ENCODE data around the gene COBLL1. TPM values are rescaled to one million over a fixed set of nuclear protein-coding genes. Genes with fewer than 3 reads are reported as not detected.

COBLL1 gene
- total RNA-seq, 1 experiment from 2014 or later: 42.1 TPM

DNA sequence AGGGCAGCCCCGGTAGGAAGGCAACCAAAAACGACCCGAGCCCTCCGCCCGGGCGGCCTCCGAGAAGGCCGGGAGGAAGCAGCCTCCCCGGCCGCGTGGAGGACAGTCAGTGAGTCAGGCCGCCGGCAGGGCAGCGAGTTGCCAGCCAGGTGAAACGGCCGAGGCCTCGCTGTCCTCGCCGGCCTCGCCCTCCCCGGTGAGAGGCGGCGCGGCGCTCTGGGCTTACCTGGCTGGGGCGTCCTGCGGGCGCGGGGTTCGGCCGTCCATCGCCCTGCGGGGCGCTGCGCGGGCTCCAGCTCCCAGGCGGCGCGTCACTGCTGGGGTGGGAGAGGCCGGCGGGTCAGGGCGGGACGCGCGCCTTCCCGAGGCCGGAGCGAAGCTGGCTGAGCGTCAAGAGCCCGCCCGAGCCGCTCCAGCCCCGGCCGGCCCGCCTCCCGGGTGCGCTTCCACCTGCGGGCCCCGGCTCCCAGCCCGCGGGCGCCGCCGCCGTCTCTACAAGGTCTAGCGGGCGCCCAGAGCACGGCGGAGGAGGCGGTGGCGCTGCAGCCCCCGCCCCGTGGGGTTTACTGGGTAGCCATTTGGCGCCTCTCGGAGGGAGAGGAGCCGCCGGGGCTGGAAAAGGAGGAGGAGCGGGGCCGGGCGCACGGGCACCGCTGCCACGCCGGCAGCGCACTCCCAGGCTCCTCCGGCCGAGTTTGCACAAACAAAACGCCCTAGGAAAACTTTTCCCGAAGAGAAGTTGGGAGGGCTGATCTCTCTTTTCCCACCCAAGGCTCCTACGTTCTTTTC lies 499 bp downstream of the COBLL1 start:
- peaks cover 27% of the 10 kb centered on the region for H3K4me1 ChIP-seq
- POLR2A ChIA-PET: interaction anchor here (0.6 to 1.9 kb wide), 6 partner anchors 10 to 73 kb away, joined by 3 to 14 read pairs (median 4); no protein-coding TSS in a partner anchor
- Mint-ChIP-seq H3K9me3 (ENCODE audit: unreplicated experiment) (no peaks in the 10 kb centered on the region), H3K36me3 (ENCODE audit: insufficient read depth, unreplicated experiment) (peaks cover 6% of the 10 kb centered on the region), H3K4me3 (ENCODE audit: unreplicated experiment) (peak overlapping the region; percentile 95), H3K27me3 (ENCODE audit: insufficient read depth, unreplicated experiment) (no peaks in the 10 kb centered on the region), H3K27ac (ENCODE audit: unreplicated experiment) (peak overlapping the region; percentile 92), H3K4me1 (ENCODE audit: low read depth, unreplicated experiment) (peaks cover 14% of the 10 kb centered on the region)
- H3K9me3 ChIP-seq: no peaks in the 10 kb centered on the region
- peak; percentile 87 to 92 for DNase-seq
- intact Hi-C loops (cut with micrococcal nuclease; ENCODE audit: unreplicated experiment): loop anchor here (1.0 to 5.0 kb wide), 5 partner anchors 30 to 130 kb away; no protein-coding TSS in a partner anchor
- CTCF ChIA-PET: interaction anchor here (0.6 to 2.3 kb wide), 14 partner anchors 11 to 220 kb away, joined by 3 to 20 read pairs (median 5); partner anchors contain the start of gene GRB14
- peak overlapping the region; percentile 86 for H3K4me3 ChIP-seq (ENCODE audit: low read depth, low read length)
- TF ChIP-seq, protein P1, sequence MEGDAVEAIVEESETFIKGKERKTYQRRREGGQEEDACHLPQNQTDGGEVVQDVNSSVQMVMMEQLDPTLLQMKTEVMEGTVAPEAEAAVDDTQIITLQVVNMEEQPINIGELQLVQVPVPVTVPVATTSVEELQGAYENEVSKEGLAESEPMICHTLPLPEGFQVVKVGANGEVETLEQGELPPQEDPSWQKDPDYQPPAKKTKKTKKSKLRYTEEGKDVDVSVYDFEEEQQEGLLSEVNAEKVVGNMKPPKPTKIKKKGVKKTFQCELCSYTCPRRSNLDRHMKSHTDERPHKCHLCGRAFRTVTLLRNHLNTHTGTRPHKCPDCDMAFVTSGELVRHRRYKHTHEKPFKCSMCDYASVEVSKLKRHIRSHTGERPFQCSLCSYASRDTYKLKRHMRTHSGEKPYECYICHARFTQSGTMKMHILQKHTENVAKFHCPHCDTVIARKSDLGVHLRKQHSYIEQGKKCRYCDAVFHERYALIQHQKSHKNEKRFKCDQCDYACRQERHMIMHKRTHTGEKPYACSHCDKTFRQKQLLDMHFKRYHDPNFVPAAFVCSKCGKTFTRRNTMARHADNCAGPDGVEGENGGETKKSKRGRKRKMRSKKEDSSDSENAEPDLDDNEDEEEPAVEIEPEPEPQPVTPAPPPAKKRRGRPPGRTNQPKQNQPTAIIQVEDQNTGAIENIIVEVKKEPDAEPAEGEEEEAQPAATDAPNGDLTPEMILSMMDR (IDR thresholded peaks at IDR 0.05; ENCODE audit: insufficient read depth in 1 of 2, low read depth in 1 of 2, low read length in 1 of 2, severe bottlenecking in 1 of 2, unreplicated experiment in 1 of 2): peak; percentile 20 to 23
- no peaks in the 10 kb centered on the region for H3K27me3 ChIP-seq (replicated peaks; ENCODE audit: control insufficient read depth, insufficient read depth, low read length)
- BruUV-seq (replicated peaks): no TSS peak
- peaks cover 2% of the 10 kb centered on the region; the same call in 1 of the 2 replicates for H3K36me3 ChIP-seq (ENCODE audit: control insufficient read depth, insufficient read depth, low read length)

DNA sequence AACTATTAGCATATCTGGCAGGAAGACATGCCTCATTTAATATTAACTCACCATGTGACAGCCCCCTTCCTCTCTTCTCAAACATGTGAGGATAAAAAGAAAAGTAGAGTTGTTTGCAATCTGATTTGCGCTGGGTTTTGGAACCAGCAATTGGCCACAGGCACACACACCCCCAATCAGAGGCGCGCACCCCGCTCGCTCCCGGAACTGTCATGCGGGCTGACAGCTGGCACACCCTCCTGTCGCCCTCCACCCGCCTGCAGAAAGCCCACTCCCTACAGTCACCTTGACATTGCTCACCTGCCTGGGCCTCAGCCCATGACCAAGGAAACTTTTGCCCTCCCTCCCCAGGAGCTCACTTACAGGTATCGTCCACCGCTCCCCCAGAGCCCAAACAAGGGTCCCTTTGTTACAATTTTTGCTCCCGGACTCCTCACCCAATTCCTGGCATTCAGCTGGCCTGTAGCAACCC lies 1.1 kb downstream of the COBLL1 start:
- H3K9me3 Mint-ChIP-seq (ENCODE audit: unreplicated experiment): no peaks in the 10 kb centered on the region
- peaks cover 2% of the 10 kb centered on the region; the same call in 1 of the 2 replicates for H3K36me3 ChIP-seq (ENCODE audit: control insufficient read depth, insufficient read depth, low read length)
- H3K4me3 Mint-ChIP-seq (ENCODE audit: unreplicated experiment): peak overlapping the region; percentile 95
- POLR2A ChIA-PET: interaction anchor here (1.1 to 1.9 kb wide), 2 partner anchors 70 to 73 kb away, joined by 4 to 14 read pairs; no protein-coding TSS in a partner anchor
- H3K4me3 ChIP-seq (ENCODE audit: low read depth, low read length): peak overlapping the region; percentile 86
- H3K9me3 ChIP-seq: no peaks in the 10 kb centered on the region
- no peaks in the 10 kb centered on the region for H3K27me3 Mint-ChIP-seq (ENCODE audit: insufficient read depth, unreplicated experiment)
- TF ChIP-seq, protein P1 (IDR thresholded peaks at IDR 0.05; ENCODE audit: insufficient read depth in 1 of 2, low read depth in 1 of 2, low read length in 1 of 2, severe bottlenecking in 1 of 2, unreplicated experiment in 1 of 2): no peak
- peaks cover 14% of the 10 kb centered on the region for H3K4me1 Mint-ChIP-seq (ENCODE audit: low read depth, unreplicated experiment)
- peak overlapping the region; percentile 92 for H3K27ac Mint-ChIP-seq (ENCODE audit: unreplicated experiment)
- peak; percentile 58 to 63 for DNase-seq
- CTCF ChIA-PET: interaction anchor here (0.7 to 2.3 kb wide), 4 partner anchors 24 to 105 kb away, joined by 3 to 20 read pairs (median 8); no protein-coding TSS in a partner anchor
- H3K4me1 ChIP-seq: peaks cover 27% of the 10 kb centered on the region
- intact Hi-C loops (cut with micrococcal nuclease; ENCODE audit: unreplicated experiment): loop anchor here (1.0 to 5.0 kb wide), 4 partner anchors 30 to 129 kb away; no protein-coding TSS in a partner anchor
- no TSS peak for BruUV-seq (replicated peaks)
- no peaks in the 10 kb centered on the region for H3K27me3 ChIP-seq (replicated peaks; ENCODE audit: control insufficient read depth, insufficient read depth, low read length)
- H3K36me3 Mint-ChIP-seq (ENCODE audit: insufficient read depth, unreplicated experiment): peaks cover 6% of the 10 kb centered on the region

DNA sequence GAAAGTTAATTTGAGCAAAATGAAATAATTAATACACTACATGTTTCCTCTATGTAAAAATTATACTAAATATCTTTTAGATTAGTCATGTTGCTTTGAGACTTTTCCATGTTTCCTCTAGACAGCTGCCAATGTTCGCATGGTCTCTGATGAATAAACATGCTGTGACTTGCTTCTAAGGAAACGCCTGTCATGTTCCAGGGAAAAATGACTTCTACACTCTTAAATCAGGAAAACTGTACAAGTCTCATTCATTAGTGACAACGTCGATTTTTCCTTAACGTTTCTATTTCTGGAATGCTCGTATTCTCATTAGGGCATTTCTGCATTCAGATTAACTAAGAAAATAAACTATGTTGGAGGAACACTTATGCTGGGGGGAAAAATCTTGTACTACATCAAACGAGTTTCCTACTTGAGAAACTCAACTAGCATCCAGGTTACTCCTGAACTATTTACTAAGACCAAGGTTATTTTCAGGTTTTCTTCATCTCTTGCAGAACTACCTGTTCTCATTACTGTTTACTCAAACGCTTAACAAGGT lies 1.6 kb downstream of the COBLL1 start:
- peaks cover 2% of the 10 kb centered on the region; the same call in 1 of the 2 replicates for H3K36me3 ChIP-seq (ENCODE audit: control insufficient read depth, insufficient read depth, low read length)
- H3K4me3 Mint-ChIP-seq (ENCODE audit: unreplicated experiment): peak overlapping the region; percentile 95
- BruUV-seq (replicated peaks): TSS peak; percentile 29
- H3K4me3 ChIP-seq (ENCODE audit: low read depth, low read length): peak overlapping the region; percentile 86
- peaks cover 6% of the 10 kb centered on the region for H3K36me3 Mint-ChIP-seq (ENCODE audit: insufficient read depth, unreplicated experiment)
- H3K27me3 Mint-ChIP-seq (ENCODE audit: insufficient read depth, unreplicated experiment): no peaks in the 10 kb centered on the region
- H3K27ac Mint-ChIP-seq (ENCODE audit: unreplicated experiment): peak overlapping the region; percentile 92
- H3K4me1 Mint-ChIP-seq (ENCODE audit: low read depth, unreplicated experiment): peaks cover 14% of the 10 kb centered on the region
- H3K4me1 ChIP-seq: peaks cover 27% of the 10 kb centered on the region
- CTCF ChIA-PET: interaction anchor here (0.7 kb wide), 1 partner anchor 24 kb away, joined by 3 read pairs; no protein-coding TSS in a partner anchor
- intact Hi-C loops (cut with micrococcal nuclease; ENCODE audit: unreplicated experiment): loop anchor here (1.0 to 5.0 kb wide), 4 partner anchors 29 to 129 kb away; no protein-coding TSS in a partner anchor
- no peak for DNase-seq
- H3K9me3 ChIP-seq: no peaks in the 10 kb centered on the region
- no peaks in the 10 kb centered on the region for H3K27me3 ChIP-seq (replicated peaks; ENCODE audit: control insufficient read depth, insufficient read depth, low read length)
- TF ChIP-seq, protein P1 (IDR thresholded peaks at IDR 0.05; ENCODE audit: insufficient read depth in 1 of 2, low read depth in 1 of 2, low read length in 1 of 2, severe bottlenecking in 1 of 2, unreplicated experiment in 1 of 2): no peak
- POLR2A ChIA-PET: no interaction called here
- no peaks in the 10 kb centered on the region for H3K9me3 Mint-ChIP-seq (ENCODE audit: unreplicated experiment)
